HUES48 (cell line): Measurements from ENCODE around the gene KIAA1217.

Experiments
- H3K27ac ChIP-seq: one replicate; pipeline ENCODE4 v1.7.0; 2013; ENCODE audit warnings: low read depth, low read length, inconsistent platforms
- H3K27me3 ChIP-seq: 2 replicates; pipeline ENCODE4 v1.6.1; 2013; ENCODE audit warnings: mild to moderate bottlenecking, low read length; ENCODE audit not compliant: control insufficient read depth, insufficient read depth
- H3K36me3 ChIP-seq: 2 replicates; pipeline ENCODE4 v1.6.1; 2013; ENCODE audit warnings: low read length; ENCODE audit not compliant: control insufficient read depth, insufficient read depth
- H3K4me1 ChIP-seq: 2 replicates; pipeline ENCODE4 v1.6.1; 2013; ENCODE audit warnings: mild to moderate bottlenecking, low read length; ENCODE audit not compliant: control insufficient read depth, insufficient read depth
- H3K4me3 ChIP-seq: 2 replicates; pipeline ENCODE4 v1.5.1; 2013; ENCODE audit warnings: mild to moderate bottlenecking, low read depth, low read length
- H3K9ac ChIP-seq: 2 replicates; pipeline ENCODE4 v1.6.1; 2013; ENCODE audit warnings: mild to moderate bottlenecking, low read depth, low read length, moderate library complexity
- H3K9me3 ChIP-seq: 2 replicates; pipeline ENCODE4 v1.6.1; 2013; ENCODE audit warnings: low read length; ENCODE audit not compliant: control insufficient read depth, insufficient read depth

KIAA1217 gene

GRCh38 chr10:24289235-24289634 is 80.3 kb downstream of the KIAA1217 start:
- Histone ChIP-seq H3K4me1 (0 out of 2 replicates have a peak, but pooled peaks cover 4% of the 10 kb centered on the region), H3K36me3 (peaks cover 6% of the 10 kb centered on the region; the same call in 1 of the 2 replicates), H3K9ac (no peak overlapping the region), H3K4me3 (no peak overlapping the region), H3K9me3 (no peaks in the 10 kb centered on the region; the same call in 1 of the 2 replicates), H3K27ac (no peak overlapping the region), H3K27me3 (no peaks in the 10 kb centered on the region)

- H3K9me3 ChIP-seq: no peaks in the 10 kb centered on the region; the same call in 1 of the 2 replicates
- H3K27me3 ChIP-seq: no peaks in the 10 kb centered on the region
- no peaks in the 10 kb centered on the region for H3K4me1 ChIP-seq
- no peak overlapping the region for H3K4me3 ChIP-seq
- no peak overlapping the region for H3K9ac ChIP-seq
- H3K36me3 ChIP-seq: peaks cover 6% of the 10 kb centered on the region; the same call in 1 of the 2 replicates
- H3K27ac ChIP-seq: no peak overlapping the region
Observed at GRCh38 chr10:24292304-24293293, 83.7 kb downstream of the KIAA1217 start.

GRCh38 chr10:24299578-24300260 is 90.8 kb downstream of the KIAA1217 start:
- no peaks in the 10 kb centered on the region for H3K36me3 ChIP-seq
- no peaks in the 10 kb centered on the region for H3K9me3 ChIP-seq
- H3K27me3 ChIP-seq: no peaks in the 10 kb centered on the region
- no peak overlapping the region for H3K4me3 ChIP-seq
- no peak overlapping the region for H3K27ac ChIP-seq
- no peak overlapping the region for H3K9ac ChIP-seq
- no peaks in the 10 kb centered on the region for H3K4me1 ChIP-seq

GRCh38 chr10:24303522-24304310 is 94.8 kb downstream of the KIAA1217 start:
- Histone ChIP-seq H3K9me3 (no peaks in the 10 kb centered on the region), H3K36me3 (no peaks in the 10 kb centered on the region), H3K27ac (no peak overlapping the region), H3K4me1 (no peaks in the 10 kb centered on the region), H3K4me3 (no peak overlapping the region), H3K9ac (no peak overlapping the region), H3K27me3 (no peaks in the 10 kb centered on the region)

GRCh38 chr10:24305551-24306506 is 96.9 kb downstream of the KIAA1217 start:
- Histone ChIP-seq H3K9ac (no peak overlapping the region), H3K27me3 (no peaks in the 10 kb centered on the region), H3K9me3 (no peaks in the 10 kb centered on the region), H3K4me3 (no peak overlapping the region), H3K27ac (no peak overlapping the region), H3K36me3 (no peaks in the 10 kb centered on the region), H3K4me1 (no peaks in the 10 kb centered on the region)

GRCh38 chr10:24306507-24306875 is 97.6 kb downstream of the KIAA1217 start:
- Histone ChIP-seq H3K27me3 (no peaks in the 10 kb centered on the region), H3K9me3 (no peaks in the 10 kb centered on the region), H3K4me1 (no peaks in the 10 kb centered on the region), H3K36me3 (no peaks in the 10 kb centered on the region), H3K4me3 (no peak overlapping the region), H3K27ac (no peak overlapping the region), H3K9ac (no peak overlapping the region)

GRCh38 chr10:24307116-24307515 is 98.2 kb downstream of the KIAA1217 start:
- H3K9ac ChIP-seq: no peak overlapping the region
- no peaks in the 10 kb centered on the region for H3K4me1 ChIP-seq
- no peak overlapping the region for H3K27ac ChIP-seq
- H3K9me3 ChIP-seq: no peaks in the 10 kb centered on the region
- no peaks in the 10 kb centered on the region for H3K27me3 ChIP-seq
- H3K36me3 ChIP-seq: no peaks in the 10 kb centered on the region
- H3K4me3 ChIP-seq: no peak overlapping the region

- H3K36me3 ChIP-seq: no peaks in the 10 kb centered on the region
- no peak overlapping the region for H3K27ac ChIP-seq
- H3K27me3 ChIP-seq: no peaks in the 10 kb centered on the region
- H3K4me1 ChIP-seq: no peaks in the 10 kb centered on the region
- H3K9ac ChIP-seq: no peak overlapping the region
- no peak overlapping the region for H3K4me3 ChIP-seq
- no peaks in the 10 kb centered on the region for H3K9me3 ChIP-seq
Observed at GRCh38 chr10:24307696-24308485, 99.0 kb downstream of the KIAA1217 start.

GRCh38 chr10:24310104-24310503 is 101.2 kb downstream of the KIAA1217 start:
- H3K4me1 ChIP-seq: no peaks in the 10 kb centered on the region
- no peak overlapping the region for H3K4me3 ChIP-seq
- no peak overlapping the region for H3K9ac ChIP-seq
- no peaks in the 10 kb centered on the region for H3K9me3 ChIP-seq
- no peaks in the 10 kb centered on the region for H3K36me3 ChIP-seq
- no peak overlapping the region for H3K27ac ChIP-seq
- H3K27me3 ChIP-seq: no peaks in the 10 kb centered on the region
